ENCODE measurements around the gene ZMIZ1. TPM values are rescaled to one million over a fixed set of nuclear protein-coding genes. Genes with fewer than 3 reads are reported as not detected.
A peak's percentile ranks its signal among the peaks of the same experiment; 100 is the strongest.

ZMIZ1 gene
- total RNA-seq, 2 experiments from 2014 or later = 14.6 to 15.5 TPM

- DNase-seq (no peak), ATAC-seq (ENCODE audit: poor library complexity) (no peak)
- CTCF ChIA-PET = interaction anchor here (0.7 kb wide), 1 partner anchor 899 kb away, joined by 3 read pairs; no protein-coding TSS in a partner anchor
- H3K4me3 Mint-ChIP-seq = no peak overlapping the region
- H3K27me3 Mint-ChIP-seq = no peaks in the 10 kb centered on the region
- Histone ChIP-seq H3K36me3 (ENCODE audit: insufficient read depth, low read length) (peaks cover 24% of the 10 kb centered on the region), H3K27me3 (ENCODE audit: control insufficient read depth in 1 of 2, insufficient read depth in 2 of 2, low read length in 2 of 2) (no peaks in the 10 kb centered on the region), H3K27ac (ENCODE audit: low read depth in 1 of 2, low read length in 2 of 2) (no peak overlapping the region), H3K9me3 (ENCODE audit: control insufficient read depth in 1 of 2, insufficient read depth in 1 of 2, low read length in 2 of 2) (no peaks in the 10 kb centered on the region), H3K4me3 (ENCODE audit: low read length) (no peak overlapping the region), H3K4me1 (ENCODE audit: insufficient read depth, low read length) (peaks cover 1% of the 10 kb centered on the region)
- no peak overlapping the region for H3K27ac Mint-ChIP-seq
- intact Hi-C loops (cut with DNase I, micrococcal nuclease) = no loop called here
- peaks cover 22% of the 10 kb centered on the region for H3K36me3 Mint-ChIP-seq (ENCODE audit: low read depth)
- no peak for TF ChIP-seq CTCF (IDR thresholded peaks at IDR 0.05)
- H3K4me1 Mint-ChIP-seq (ENCODE audit: low read depth) = no peaks in the 10 kb centered on the region
- POLR2A ChIA-PET = no interaction called here
- H3K9me3 Mint-ChIP-seq = no peaks in the 10 kb centered on the region
Measured at GRCh38 chr10:79201706-79202105, 132.9 kb downstream of the ZMIZ1 start.

GRCh38 chr10:79202188-79203013, 133.6 kb downstream of the ZMIZ1 start:
- Mint-ChIP-seq H3K4me1 (ENCODE audit: low read depth) (no peaks in the 10 kb centered on the region), H3K4me3 (no peak overlapping the region), H3K9me3 (no peaks in the 10 kb centered on the region), H3K27ac (no peak overlapping the region), H3K27me3 (no peaks in the 10 kb centered on the region), H3K36me3 (ENCODE audit: low read depth) (peaks cover 22% of the 10 kb centered on the region)
- POLR2A ChIA-PET = no interaction called here
- peaks cover 25% of the 10 kb centered on the region for H3K36me3 ChIP-seq (ENCODE audit: insufficient read depth, low read length)
- CTCF ChIA-PET = interaction anchor here (0.6 to 0.8 kb wide), 3 partner anchors 29 to 1341 kb away, joined by 3 read pairs; no protein-coding TSS in a partner anchor
- H3K27ac ChIP-seq (ENCODE audit: low read depth in 1 of 2, low read length in 2 of 2) = no peak overlapping the region
- H3K4me3 ChIP-seq (ENCODE audit: low read length) = no peak overlapping the region
- ATAC-seq (ENCODE audit: poor library complexity) (no peak), DNase-seq (peak in 8 of 14 experiments; percentile 6 to 57 (median 26))
- peak; percentile 27 for TF ChIP-seq CTCF (IDR thresholded peaks at IDR 0.05)
- H3K9me3 ChIP-seq (ENCODE audit: control insufficient read depth in 1 of 2, insufficient read depth in 1 of 2, low read length in 2 of 2) = no peaks in the 10 kb centered on the region
- intact Hi-C loops (cut with DNase I, micrococcal nuclease) = no loop called here
- H3K27me3 ChIP-seq (ENCODE audit: control insufficient read depth in 1 of 2, insufficient read depth in 2 of 2, low read length in 2 of 2) = no peaks in the 10 kb centered on the region
- no peaks in the 10 kb centered on the region for H3K4me1 ChIP-seq (ENCODE audit: insufficient read depth, low read length)

GRCh38 chr10:79203014-79203644, 134.4 kb downstream of the ZMIZ1 start:
- Histone ChIP-seq H3K4me1 (ENCODE audit: insufficient read depth, low read length) (no peaks in the 10 kb centered on the region), H3K9me3 (ENCODE audit: control insufficient read depth in 1 of 2, insufficient read depth in 1 of 2, low read length in 2 of 2) (no peaks in the 10 kb centered on the region), H3K4me3 (ENCODE audit: low read length) (no peak overlapping the region), H3K36me3 (ENCODE audit: insufficient read depth, low read length) (peaks cover 25% of the 10 kb centered on the region), H3K27me3 (ENCODE audit: control insufficient read depth in 1 of 2, insufficient read depth in 2 of 2, low read length in 2 of 2) (no peaks in the 10 kb centered on the region), H3K27ac (ENCODE audit: low read depth in 1 of 2, low read length in 2 of 2) (no peak overlapping the region)
- no peaks in the 10 kb centered on the region for H3K4me1 Mint-ChIP-seq (ENCODE audit: low read depth)
- DNase-seq = no peak
- intact Hi-C loops (cut with DNase I, micrococcal nuclease) = no loop called here
- no peak overlapping the region for H3K27ac Mint-ChIP-seq
- no peak overlapping the region for H3K4me3 Mint-ChIP-seq
- ATAC-seq (ENCODE audit: poor library complexity) = no peak
- peaks cover 22% of the 10 kb centered on the region for H3K36me3 Mint-ChIP-seq (ENCODE audit: low read depth)
- no peaks in the 10 kb centered on the region for H3K9me3 Mint-ChIP-seq
- ChIA-PET CTCF (interaction anchor here (0.6 to 0.8 kb wide), 2 partner anchors 30 to 658 kb away, joined by 3 read pairs; no protein-coding TSS in a partner anchor), POLR2A (no interaction called here)
- H3K27me3 Mint-ChIP-seq = no peaks in the 10 kb centered on the region
- TF ChIP-seq CTCF (IDR thresholded peaks at IDR 0.05) = no peak

Measured in CD4-positive, alpha-beta T cell (primary cell).